ENCODE measurements around the gene NBPF14. TPM values are rescaled to one million over a fixed set of nuclear protein-coding genes. Genes with fewer than 3 reads are reported as not detected.

Gene NBPF14
- polyA plus RNA-seq, 12 donors = 6.5 to 24.2 (median 17.0) TPM; not detected in 1

Other genes with a start within 250 kb of the NBPF14 start
- gene PPIAL4G, start 112.7 kb downstream of the NBPF14 start, polyA plus RNA-seq (ENCODE audit: insufficient read length in 12 of 12) = under 1 TPM in 2 of 12 donors, not detected in 10; 0.14 to 0.15 TPM
- 1 to 10 TPM in 4 of 12 donors, under 1 TPM in 4, not detected in 4; 0.50 to 9.8 (median 0.96) TPM for gene NUDT4B, start 152.8 kb upstream of the NBPF14 start, polyA plus RNA-seq (ENCODE audit: insufficient read length in 12 of 12)
- gene PDE4DIP, start 248.4 kb upstream of the NBPF14 start, polyA plus RNA-seq (ENCODE audit: insufficient read length in 12 of 12) = 1,000 to 10,000 TPM in 7 of 12 donors, 100 to 1,000 TPM in 5; 433 to 1,753 (median 1,196) TPM